K562 (cell line): ENCODE data around the gene FSTL4. TPM values are rescaled to one million over a fixed set of nuclear protein-coding genes. Genes with fewer than 3 reads are reported as not detected.

Experiments
- ATAC-seq: fragments of 200-7000 bp; cut with Tn5 transposase; 3 replicates; pipeline ENCODE4 v1.9.1; 2020; ENCODE audit warnings: moderate library complexity
- BruUV-seq: library from RNA; stranded (reverse); fragments of 400-500 nt; replicated peaks from 2 replicates; lab custom pipeline; 2021; lab: Mats Ljungman, UMichigan
- CTCF ChIA-PET: fragments of 300-600 bp; formaldehyde crosslinking; extraction: SDS; loops from one replicate; lab custom pipeline; 2021; ENCODE audit warnings: low intra/inter-chr PET ratio; lab: Yijun Ruan, JAX
- POLR2A ChIA-PET: fragments of 300-600, 350-650 bp; sonication (Branson Sonifier 250); formaldehyde crosslinking; extraction: SDS; loops from one replicate; lab custom pipeline; 2021; ENCODE audit warnings: antibody characterized with exemption, inconsistent platforms; lab: Yijun Ruan, JAX
- DNase-seq, 4 experiments: peaks; one replicate each; pipeline versions ENCODE4 v3.0.0 to v3.0.0-alpha.2; 2011 to 2018; ENCODE audit warnings: low spot score in 3 of 4, mixed read lengths in 3 of 4; ENCODE audit errors: extremely low read depth in 1 of 4
- FAIRE-seq: peaks from 2 replicates; lab custom pipeline; 2011; peaks lifted over from hg19 to GRCh38; lab: Jason Lieb, UNC
- H2AFZ ChIP-seq: 2 replicates; pipeline ENCODE4 v1.6.0; 2011; ENCODE audit warnings: low read depth, low read length, control low read depth, inconsistent platforms
- H3K27ac ChIP-seq: fragments of 200-600 bp; 3 replicates; pipeline ENCODE4 v1.8.0; 2011; ENCODE audit warnings: low read depth, mild to moderate bottlenecking, control low read depth, inconsistent platforms, low read length, moderate library complexity, mixed read lengths; ENCODE audit errors: extremely low read depth
- H3K27me3 ChIP-seq, 2 experiments: fragments of 300-600 bp in 1 of 2; 2 replicates in 1 of 2; 3 replicates in 1 of 2; pipeline versions ENCODE4 v1.6.0 to v1.8.0; 2011; ENCODE audit warnings: inconsistent platforms in 2 of 2, low read length in 2 of 2, mild to moderate bottlenecking in 1 of 2, mixed read lengths in 1 of 2, moderate library complexity in 1 of 2; ENCODE audit not compliant: control insufficient read depth in 2 of 2, insufficient read depth in 2 of 2
- H3K36me3 ChIP-seq: fragments of 300-600 bp; 3 replicates; pipeline ENCODE4 v1.8.0; 2011; ENCODE audit warnings: mild to moderate bottlenecking, low read length, inconsistent platforms; ENCODE audit not compliant: control insufficient read depth, insufficient read depth
- H3K4me1 ChIP-seq, 2 experiments: fragments of 200-600 bp in 1 of 2; replicated peaks in 1 of 2; 2 replicates in 1 of 2; 3 replicates in 1 of 2; pipeline versions ENCODE4 v1.5.1 to v1.8.0; 2011; ENCODE audit warnings: inconsistent platforms in 2 of 2, low read length in 2 of 2, mild to moderate bottlenecking in 1 of 2, mixed read lengths in 1 of 2, moderate library complexity in 1 of 2; ENCODE audit not compliant: control insufficient read depth in 2 of 2, insufficient read depth in 2 of 2
- H3K4me2 ChIP-seq: 2 replicates; pipeline ENCODE4 v1.6.1; 2011; ENCODE audit warnings: low read length, control low read depth, inconsistent platforms, mixed read lengths; ENCODE audit not compliant: insufficient read depth
- H3K4me3 ChIP-seq: fragments of 200-600 bp; sonication (generic), shearing (Covaris generic); 2 replicates; pipeline ENCODE4 v1.5.1; 2016; ENCODE audit warnings: control low read depth, inconsistent platforms
- H3K79me2 ChIP-seq: fragments of 200-600 bp; 3 replicates; pipeline ENCODE4 v1.8.0; 2011; ENCODE audit warnings: low read length, inconsistent platforms; ENCODE audit not compliant: control insufficient read depth, insufficient read depth
- H3K9ac ChIP-seq, 2 experiments: 2 replicates each; pipeline versions ENCODE4 v1.6.0 to v1.6.1; 2011; ENCODE audit warnings: low read depth in 2 of 2, low read length in 2 of 2, control low read depth in 1 of 2, inconsistent platforms in 1 of 2, mild to moderate bottlenecking in 1 of 2, mixed read lengths in 1 of 2; ENCODE audit not compliant: insufficient read depth in 1 of 2
- H3K9me1 ChIP-seq: one replicate; pipeline ENCODE4 v1.6.0; 2011; ENCODE audit warnings: inconsistent platforms, mild to moderate bottlenecking, low read length, moderate library complexity; ENCODE audit not compliant: control insufficient read depth, insufficient read depth
- H3K9me3 ChIP-seq: replicated peaks from 2 replicates; pipeline ENCODE4 v1.5.1; 2011; ENCODE audit warnings: low read depth, low read length, inconsistent platforms; ENCODE audit not compliant: control insufficient read depth, insufficient read depth
- H4K20me1 ChIP-seq: replicated peaks from 2 replicates; pipeline ENCODE4 v1.6.1; 2011; ENCODE audit warnings: low read length, inconsistent platforms, mixed read lengths; ENCODE audit not compliant: control insufficient read depth, insufficient read depth
- CBFA2T3 ChIP-seq: fragments of 450-650 bp; IDR thresholded peaks from 2 replicates; pipeline ENCODE4 v1.6.1; 2017
- HSF4 ChIP-seq: fragments of 250-450 bp; sonication (Bioruptor Pico); IDR thresholded peaks from 2 replicates; pipeline ENCODE4 v2.1.2; 2022; ENCODE audit warnings: mild to moderate bottlenecking, moderate library complexity, borderline replicate concordance
- ZNF518B ChIP-seq: fragments of 250-450 bp; sonication (Bioruptor Pico); IDR thresholded peaks from 2 replicates; pipeline ENCODE4 v1.5.0; 2021; ENCODE audit warnings: mild to moderate bottlenecking, moderate library complexity
- WGBS: fragments of 100-300 bp; shearing (Covaris generic); methylation state at CpG from one replicate; pipeline ENCODE4 v1.1.6; 2016; ENCODE audit warnings: low coverage, mixed read lengths; ENCODE audit not compliant: insufficient coverage; ENCODE audit errors: missing lambda C conversion rate; 5-methylcytosine and 5-hydroxymethylcytosine counted together
- in situ Hi-C: fragments of 300-500 bp; cut with MboI; formaldehyde crosslinking; loops from 4 replicates; pipeline ENCODE4 v1.15.0; 2018; ENCODE audit warnings: inconsistent platforms, mixed read lengths
- intact Hi-C: fragments of 100-400 bp; cut with micrococcal nuclease; formaldehyde crosslinking; loops from 2 replicates; pipeline ENCODE4 v1.14.2; 2022
- polyA plus RNA-seq, 8 experiments: library from polyadenylated mRNA; depleted of rRNA in 4 of 8; stranded (reverse) in 5 of 8; unstranded in 3 of 8; fragments of >200 nt; fragmentation: Nextera tagmentation in 2 of 8; fragmentation: Illumina TruSeq in 1 of 8; extraction: Ambion mirVana in 2 of 8; extraction: Trizol in 1 of 8; gene quantifications; 2 replicates each; pipeline versions ENCODE4 v1.2.1 to v1.2.3, GENCODE V29; 2011 to 2014; ENCODE audit warnings: inconsistent platforms in 1 of 8, missing spikeins in 1 of 8
- total RNA-seq, 7 experiments: library from RNA; depleted of rRNA in 6 of 7; stranded (reverse); fragments of >200 nt in 6 of 7; fragmentation: Illumina TruSeq in 2 of 7; extraction: Trizol in 2 of 7; gene quantifications; 2 replicates each; pipeline versions ENCODE4 v1.2.1 to v1.2.3, GENCODE V29; 2011 to 2021; ENCODE audit warnings: low replicate concordance in 1 of 7

The FSTL4 gene
- total and polyA plus RNA-seq, 9 of the 15 experiments (the other 6 are each of a cell fraction or from before 2014, with no cell fraction given): 0.08 to 0.18 (median 0.10) TPM; not detected in 5

- Histone ChIP-seq H3K4me1 (peaks cover 0 to 6% of the 10 kb centered on the region in 2 experiments; a peak in 2 of 5 replicates), H3K9ac (no peak overlapping the region), H3K4me3 (no peak overlapping the region), H3K9me1 (peaks cover 3% of the 10 kb centered on the region), H2AFZ (no peak overlapping the region), H3K27me3 (peaks cover 9 to 52% of the 10 kb centered on the region in 2 experiments; a peak in 4 of 5 replicates), H3K36me3 (no peaks in the 10 kb centered on the region), H3K4me2 (no peak overlapping the region), H3K27ac (no peak overlapping the region), H4K20me1 (peaks cover 13% of the 10 kb centered on the region), H3K9me3 (no peaks in the 10 kb centered on the region; the same call in 1 of the 2 replicates), H3K79me2 (no peaks in the 10 kb centered on the region)
- ChIA-PET POLR2A (no interaction called here), CTCF (no interaction called here)
- intact Hi-C loops (no loop called here), in situ Hi-C loops (loop anchor here (10.0 kb wide), 1 partner anchor 519 kb away; no protein-coding TSS in a partner anchor)
- DNase-seq (no peak), FAIRE-seq (no peak), ATAC-seq (no peak)
- BruUV-seq: no TSS peak
- WGBS: 1% methylated on average over 9 of the region's 9 CpGs
- TF ChIP-seq HSF4 (CRISPR knock-in tag): no peak
- no peak for TF ChIP-seq CBFA2T3
- TF ChIP-seq ZNF518B (CRISPR knock-in tag): no peak
Observed at GRCh38 chr5:133426264-133426663, 186.1 kb downstream of the FSTL4 start.
